Measurements from ENCODE around the gene GLTP.

The GLTP gene

GRCh38 chr12:109840305-109841074, 39.9 kb downstream of the GLTP start:
- DNase-seq: no peak

GRCh38 chr12:109839444-109839843, 40.9 kb downstream of the GLTP start:
- no peak for DNase-seq

GRCh38 chr12:109836916-109837315, 43.4 kb downstream of the GLTP start:
- DNase-seq: no peak

GRCh38 chr12:109835827-109836226, 44.5 kb downstream of the GLTP start:
- no peak for DNase-seq

- no peak for DNase-seq
These were observed 46.8 kb downstream of the GLTP start, which contains the start of gene TRPV4 for GRCh38 chr12:109833307-109834189. TSS of gene TRPV4 (minus strand) at chr12:109833398. CDS start at chr12:109814796, 18,602 bp downstream.

- no peak for DNase-seq
These were observed 47.6 kb downstream of the GLTP start for GRCh38 chr12:109832541-109833306.

- DNase-seq: no peak
These were observed 48.4 kb downstream of the GLTP start for GRCh38 chr12:109831929-109832328.

GRCh38 chr12:109831365-109831764, 49.0 kb downstream of the GLTP start:
- DNase-seq: no peak

GRCh38 chr12:109830718-109831117, 49.6 kb downstream of the GLTP start:
- no peak for DNase-seq

GRCh38 chr12:109830267-109830666, 50.1 kb downstream of the GLTP start:
- no peak for DNase-seq

GRCh38 chr12:109829667-109830066, 50.7 kb downstream of the GLTP start:
- DNase-seq: no peak

- no peak for DNase-seq
These were observed 51.4 kb downstream of the GLTP start for GRCh38 chr12:109828754-109829511.

- DNase-seq: no peak
These were observed 52.5 kb downstream of the GLTP start for GRCh38 chr12:109827566-109828550.

- DNase-seq: no peak
These were observed 53.3 kb downstream of the GLTP start for GRCh38 chr12:109827080-109827479.

GRCh38 chr12:109824731-109825130, 55.6 kb downstream of the GLTP start:
- no peak for DNase-seq

- no peak for DNase-seq
These were observed 57.4 kb downstream of the GLTP start for GRCh38 chr12:109822951-109823411.

GRCh38 chr12:109822416-109822815, 57.9 kb downstream of the GLTP start:
- no peak for DNase-seq

GRCh38 chr12:109821968-109822367, 58.4 kb downstream of the GLTP start:
- no peak for DNase-seq

- DNase-seq: no peak
These were observed 59.4 kb downstream of the GLTP start for GRCh38 chr12:109820816-109821381.

GRCh38 chr12:109818905-109819500, 61.3 kb downstream of the GLTP start:
- no peak for DNase-seq
